Measurements from ENCODE around the gene TAOK1. TPM values are rescaled to one million over a fixed set of nuclear protein-coding genes. Genes with fewer than 3 reads are reported as not detected.

Gene TAOK1
- total and polyA plus RNA-seq, 2 of the 13 experiments (the other 11 are each of a cell fraction or from before 2014, with no cell fraction given): 14.1 to 23.0 TPM

- TF ChIP-seq PRDM4 (CRISPR knock-in tag; IDR thresholded peaks at IDR 0.05; ENCODE audit: borderline replicate concordance) (no peak), ZNF501 (CRISPR knock-in tag; IDR thresholded peaks at IDR 0.05) (peak; percentile 62; the same call in 1 of the 2 replicates), HDAC6 (IDR thresholded peaks at IDR 0.05; ENCODE audit: low read depth, low read length) (no peak), DR1 (CRISPR knock-in tag; IDR thresholded peaks at IDR 0.05) (no peak), ZNF253 (CRISPR knock-in tag; IDR thresholded peaks at IDR 0.05; ENCODE audit: borderline replicate concordance) (no peak), JUN (CRISPR knock-in tag; IDR thresholded peaks at IDR 0.05) (0 out of 2 replicates have a peak, but pooled peaks have one; percentile 52), ZNF460 (CRISPR knock-in tag; IDR thresholded peaks at IDR 0.05; ENCODE audit: borderline replicate concordance) (no peak; the same call in 1 of the 2 replicates), CCAR2 (optimal IDR thresholded peaks at IDR 0.05; ENCODE audit: low read depth, low read length) (no peak), ETV6 (CRISPR knock-in tag; conservative IDR thresholded peaks at IDR 0.05) (no peak), AGO1 (IDR thresholded peaks at IDR 0.05; ENCODE audit: low read depth, low read length, poor library complexity, severe bottlenecking) (peak; percentile 56), PTBP1 (IDR thresholded peaks at IDR 0.05; ENCODE audit: low read depth, low read length, poor library complexity, severe bottlenecking) (no peak), ZHX2 (IDR thresholded peaks at IDR 0.05; ENCODE audit: low read depth) (no peak), ZHX2 (CRISPR knock-in tag; IDR thresholded peaks at IDR 0.05; ENCODE audit: borderline replicate concordance) (no peak), FOSL1 (CRISPR knock-in tag; IDR thresholded peaks at IDR 0.05; ENCODE audit: borderline replicate concordance) (no peak), FLYWCH1 (CRISPR knock-in tag; IDR thresholded peaks at IDR 0.05) (no peak), IRF9 (CRISPR knock-in tag; IDR thresholded peaks at IDR 0.05; ENCODE audit: borderline replicate concordance) (no peak), GABPB1 (CRISPR knock-in tag; IDR thresholded peaks at IDR 0.05) (peak; percentile 83), ZNF513 (CRISPR knock-in tag; conservative IDR thresholded peaks at IDR 0.05) (no peak)
Observed at GRCh38 chr17:29574732-29575510, 184.8 kb downstream of the TAOK1 start (continued).

Measured in HepG2 (cell line).